GM19395 (cell line): ENCODE data around the gene PRCP.
"Not testable (repeated sequence)": the region's sequence is repeated elsewhere in the genome, so short reads cannot be mapped to it uniquely, and the experiment has no call there.

ENCODE experiments used
- ATAC-seq: cut with Tn5 transposase; IDR thresholded peaks from one replicate; pipeline ENCODE4 v1.9.1; 2021; ENCODE audit warnings: mild to moderate bottlenecking, moderate library complexity; ENCODE audit not compliant: unreplicated experiment

Gene PRCP

GRCh38 chr11:82900277-82901164 is at the start of gene PRCP:
TSS of gene PRCP (minus strand) at chr11:82900430. CDS start at chr11:82900402, 28 bp downstream.
- ATAC-seq, result peak; percentile 82

- ATAC-seq, result no peak
Observed at GRCh38 chr11:82949352-82949751, 49.1 kb upstream of the PRCP start.

- no peak for ATAC-seq
Observed at GRCh38 chr11:82945682-82946081, 45.5 kb upstream of the PRCP start.

- not testable (repeated sequence) for ATAC-seq
Observed at GRCh38 chr11:82945041-82945440, 44.8 kb upstream of the PRCP start.

- ATAC-seq, result no peak
Observed at GRCh38 chr11:82944198-82944597, 44.0 kb upstream of the PRCP start.

GRCh38 chr11:82943430-82943829 is 43.2 kb upstream of the PRCP start:
- ATAC-seq, result not testable (repeated sequence)

- ATAC-seq, result no peak
Observed at GRCh38 chr11:82942376-82942775, 42.1 kb upstream of the PRCP start.

GRCh38 chr11:82939456-82939855 is 39.2 kb upstream of the PRCP start:
- ATAC-seq, result no peak

GRCh38 chr11:82937554-82937953 is 37.3 kb upstream of the PRCP start:
- ATAC-seq, result no peak

GRCh38 chr11:82936261-82936660 is 36.0 kb upstream of the PRCP start:
- ATAC-seq, result no peak

- no peak for ATAC-seq
Observed at GRCh38 chr11:82932564-82932963, 32.3 kb upstream of the PRCP start.

GRCh38 chr11:82930734-82931133 is 30.5 kb upstream of the PRCP start:
- no peak for ATAC-seq

- no peak for ATAC-seq
Observed at GRCh38 chr11:82930229-82930628, 30.0 kb upstream of the PRCP start.

GRCh38 chr11:82929121-82929520 is 28.9 kb upstream of the PRCP start:
- no peak for ATAC-seq

- ATAC-seq, result peak; percentile 79
Observed at GRCh38 chr11:82927264-82927880, 27.1 kb upstream of the PRCP start.

GRCh38 chr11:82924522-82925224 is 24.4 kb upstream of the PRCP start:
- ATAC-seq, result peak; percentile 65

GRCh38 chr11:82922396-82923173 is 22.4 kb upstream of the PRCP start:
- ATAC-seq, result not testable (repeated sequence)

GRCh38 chr11:82920227-82920626 is 20.0 kb upstream of the PRCP start:
- ATAC-seq, result not testable (repeated sequence)

- not testable (repeated sequence) for ATAC-seq
Observed at GRCh38 chr11:82919786-82920185, 19.6 kb upstream of the PRCP start.

- no peak for ATAC-seq
Observed at GRCh38 chr11:82909015-82909640, 8.9 kb upstream of the PRCP start.
